Measurements from ENCODE around the gene SH3PXD2B.

DNA sequence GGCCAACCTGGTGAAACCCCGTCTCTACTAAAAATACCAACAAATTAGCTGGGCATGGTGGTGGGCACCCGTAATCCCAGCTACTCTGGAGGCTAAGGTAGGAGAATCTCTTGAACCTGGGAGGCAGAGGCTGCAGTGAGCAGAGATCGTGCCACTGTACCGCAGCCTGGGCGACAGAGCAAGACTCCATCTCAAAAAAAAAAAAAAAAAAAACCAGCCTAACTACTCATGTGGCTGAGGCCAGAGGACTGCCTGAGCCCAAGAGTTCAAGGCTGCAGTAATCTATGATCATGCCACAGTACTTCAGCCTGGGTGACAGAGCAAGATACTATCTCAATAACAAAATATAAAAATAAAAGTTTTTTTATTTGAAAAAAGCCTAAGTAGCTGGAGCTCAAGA lies 174.0 kb downstream of the SH3PXD2B start:
- TF ChIP-seq CREB1 (IDR thresholded peaks at IDR 0.05; ENCODE audit: low read depth) (no peak), TAF1 (IDR thresholded peaks at IDR 0.05; ENCODE audit: low read depth) (no peak), FOXM1 (IDR thresholded peaks at IDR 0.05; ENCODE audit: borderline replicate concordance, low read depth) (no peak), RAD21 (IDR thresholded peaks at IDR 0.05; ENCODE audit: low read depth) (no peak), YY1 (IDR thresholded peaks at IDR 0.05; ENCODE audit: low read depth) (no peak), EP300 (IDR thresholded peaks at IDR 0.05; ENCODE audit: borderline replicate concordance) (no peak), TEAD4 (IDR thresholded peaks at IDR 0.05) (no peak), CEBPB (IDR thresholded peaks at IDR 0.05) (no peak)
- TF ChIP-seq, protein P1, sequence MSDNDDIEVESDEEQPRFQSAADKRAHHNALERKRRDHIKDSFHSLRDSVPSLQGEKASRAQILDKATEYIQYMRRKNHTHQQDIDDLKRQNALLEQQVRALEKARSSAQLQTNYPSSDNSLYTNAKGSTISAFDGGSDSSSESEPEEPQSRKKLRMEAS (IDR thresholded peaks at IDR 0.05), result no peak
